Measurements from ENCODE around the gene ZCCHC7. TPM values are rescaled to one million over a fixed set of nuclear protein-coding genes. Genes with fewer than 3 reads are reported as not detected.
"Not testable (repeated sequence)": the region's sequence is repeated elsewhere in the genome, so short reads cannot be mapped to it uniquely, and the experiment has no call there.

ZCCHC7 gene
- total RNA-seq, 2 experiments from 2014 or later, result 20.1 to 20.6 TPM

DNA sequence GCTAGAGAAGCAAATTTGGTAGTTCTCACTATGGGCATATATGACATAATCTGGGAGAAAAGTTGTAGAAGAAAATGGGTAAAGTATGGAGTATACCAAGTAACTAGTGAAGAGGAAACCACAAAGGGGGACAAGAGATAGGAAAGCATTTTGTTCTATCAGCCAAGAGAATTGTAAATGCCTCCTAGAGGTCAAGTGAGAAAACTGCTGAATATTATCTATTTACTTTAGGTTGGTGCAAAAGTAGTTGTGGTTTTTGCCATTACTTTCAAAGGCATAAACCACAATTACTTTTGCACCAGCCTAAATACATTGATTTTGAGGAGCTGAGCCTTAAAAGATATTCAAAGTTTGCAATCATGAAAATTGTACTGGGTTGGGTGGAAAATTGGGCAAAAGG lies 175.4 kb downstream of the ZCCHC7 start:
- Mint-ChIP-seq H3K27me3 (no peaks in the 10 kb centered on the region), H3K4me1 (peaks cover 46% of the 10 kb centered on the region), H3K4me3 (no peak overlapping the region), H3K9me3 (ENCODE audit: low read depth) (no peaks in the 10 kb centered on the region), H3K27ac (no peak overlapping the region), H3K36me3 (peaks cover 10% of the 10 kb centered on the region)
- ATAC-seq, result no peak
- CTCF ChIA-PET, result no interaction called here
- no peak for DNase-seq

DNA sequence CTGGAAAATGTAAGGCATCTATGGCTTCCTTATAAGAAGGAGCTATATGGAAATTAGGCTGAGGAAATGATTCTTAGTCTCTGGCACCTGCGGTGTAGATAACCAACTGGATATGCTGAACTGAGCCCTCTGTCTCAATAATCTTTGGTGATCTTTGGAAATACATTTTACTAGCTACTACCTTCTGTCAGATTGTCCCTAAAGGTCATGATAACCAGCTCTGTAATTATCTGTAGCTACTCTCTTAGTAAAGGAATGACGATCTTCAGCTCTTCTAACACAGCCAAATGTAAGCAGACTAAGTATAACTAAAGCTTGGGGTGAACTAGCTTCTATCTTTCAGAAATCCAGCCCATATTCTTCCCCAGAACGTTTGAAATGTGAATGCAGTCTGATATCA lies 177.2 kb downstream of the ZCCHC7 start:
- CTCF ChIA-PET, result no interaction called here
- peaks cover 11% of the 10 kb centered on the region for H3K36me3 Mint-ChIP-seq
- ATAC-seq, result no peak
- DNase-seq, result no peak
- H3K4me3 Mint-ChIP-seq, result no peak overlapping the region
- peaks cover 57% of the 10 kb centered on the region for H3K4me1 Mint-ChIP-seq
- H3K27ac Mint-ChIP-seq, result no peak overlapping the region
- H3K27me3 Mint-ChIP-seq, result no peaks in the 10 kb centered on the region
- no peaks in the 10 kb centered on the region for H3K9me3 Mint-ChIP-seq (ENCODE audit: low read depth)

DNA sequence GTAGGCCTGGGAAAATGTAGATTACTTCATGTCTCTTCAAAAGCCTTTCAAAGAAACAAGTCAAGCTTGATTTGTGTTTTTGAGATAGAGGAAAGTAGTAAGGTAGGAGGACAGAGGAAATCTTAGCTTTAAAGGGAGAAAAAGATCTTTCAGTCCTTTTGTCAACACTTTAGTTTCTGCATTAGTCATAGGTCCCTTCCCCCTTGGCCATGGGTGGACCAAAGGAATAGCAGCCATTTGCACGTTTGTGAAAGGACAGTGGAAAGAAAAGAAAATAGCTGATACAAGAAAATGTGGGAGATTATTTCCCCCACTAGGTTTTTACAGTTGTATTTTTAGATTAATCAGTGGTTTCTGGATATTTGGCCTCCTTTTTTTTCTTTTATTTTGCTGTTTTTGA lies 180.2 kb downstream of the ZCCHC7 start:
- H3K4me3 Mint-ChIP-seq, result no peak overlapping the region
- no peaks in the 10 kb centered on the region for H3K27me3 Mint-ChIP-seq
- peaks cover 57% of the 10 kb centered on the region for H3K4me1 Mint-ChIP-seq
- ATAC-seq, result no peak
- peak overlapping the region; percentile 86 for H3K27ac Mint-ChIP-seq
- CTCF ChIA-PET, result interaction anchor here (0.9 to 2.5 kb wide), 3 partner anchors 181 to 225 kb away, joined by 3 to 6 read pairs (median 3); partner anchors contain the start of gene ZCCHC7
- no peaks in the 10 kb centered on the region for H3K9me3 Mint-ChIP-seq (ENCODE audit: low read depth)
- no peak for DNase-seq
- H3K36me3 Mint-ChIP-seq, result peaks cover 22% of the 10 kb centered on the region

DNA sequence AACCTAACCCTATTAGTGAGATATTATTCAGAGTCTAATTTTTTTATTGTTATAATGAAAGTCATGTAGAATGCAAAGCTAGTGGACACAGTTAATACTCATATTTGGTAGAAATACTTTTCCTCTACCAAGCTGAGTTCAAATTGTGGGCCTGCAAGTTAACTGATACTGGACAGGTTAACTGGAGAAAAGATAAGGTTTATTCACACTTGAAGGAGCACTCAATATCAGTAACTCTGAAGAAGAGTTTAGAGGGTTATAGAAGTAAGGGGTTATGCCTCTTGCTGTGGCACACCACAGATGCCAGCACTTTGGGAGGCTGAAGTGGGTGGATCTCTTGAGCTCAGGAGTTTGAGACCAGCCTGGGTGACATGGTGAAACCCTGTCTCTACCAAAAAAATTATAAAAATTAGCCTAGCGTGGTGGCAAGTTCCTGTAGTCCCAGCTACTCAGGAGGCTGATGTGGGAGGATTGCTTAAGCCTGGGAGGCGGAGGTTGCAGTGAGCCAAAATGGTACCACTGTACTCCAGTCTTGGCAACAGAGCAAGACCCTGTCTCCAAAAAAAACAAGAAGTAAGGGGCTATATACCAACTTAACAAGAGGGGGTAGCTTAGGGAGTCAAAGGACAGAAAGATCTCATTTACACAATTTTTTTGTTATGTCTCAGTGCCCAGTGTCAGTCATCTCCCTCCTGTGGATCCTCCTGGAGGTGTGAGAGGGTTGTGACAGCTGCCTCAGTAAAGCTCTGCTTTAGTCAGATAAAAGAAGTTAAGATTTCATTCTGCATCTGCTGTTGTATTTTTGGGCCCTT lies 180.9 kb downstream of the ZCCHC7 start:
- ATAC-seq (peak; percentile 34), DNase-seq (peak; percentile 51)
- Mint-ChIP-seq H3K9me3 (ENCODE audit: low read depth) (no peaks in the 10 kb centered on the region), H3K4me3 (peak overlapping the region; percentile 38), H3K4me1 (peaks cover 53% of the 10 kb centered on the region), H3K36me3 (peaks cover 22% of the 10 kb centered on the region), H3K27ac (peak overlapping the region; percentile 86), H3K27me3 (no peaks in the 10 kb centered on the region)
- CTCF ChIA-PET, result interaction anchor here (0.7 to 2.5 kb wide), 7 partner anchors 8 to 225 kb away, joined by 3 to 6 read pairs (median 3); partner anchors contain the start of gene ZCCHC7

DNA sequence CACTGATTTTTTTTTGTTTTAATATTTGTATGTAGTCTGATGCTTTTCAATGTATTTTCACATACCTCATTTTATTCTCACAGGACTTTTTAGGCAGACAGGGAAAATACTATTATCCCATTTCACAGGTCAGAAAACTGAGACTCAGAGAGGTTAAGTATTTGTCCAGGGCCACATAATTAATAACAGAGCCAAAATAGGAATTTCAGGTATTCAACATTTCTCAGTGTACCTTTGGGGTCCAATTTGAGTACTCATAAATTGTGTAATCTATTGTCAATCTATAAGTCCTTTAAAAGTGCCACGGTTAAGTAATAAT lies 181.4 kb downstream of the ZCCHC7 start:
- ATAC-seq (no peak), DNase-seq (no peak)
- CTCF ChIA-PET, result interaction anchor here (0.7 to 2.5 kb wide), 6 partner anchors 8 to 226 kb away, joined by 3 to 6 read pairs (median 4); partner anchors contain the start of gene ZCCHC7
- Mint-ChIP-seq H3K27me3 (no peaks in the 10 kb centered on the region), H3K4me1 (peaks cover 50% of the 10 kb centered on the region), H3K36me3 (peaks cover 22% of the 10 kb centered on the region), H3K4me3 (peak overlapping the region; percentile 38), H3K9me3 (ENCODE audit: low read depth) (no peaks in the 10 kb centered on the region), H3K27ac (peak overlapping the region; percentile 86)

DNA sequence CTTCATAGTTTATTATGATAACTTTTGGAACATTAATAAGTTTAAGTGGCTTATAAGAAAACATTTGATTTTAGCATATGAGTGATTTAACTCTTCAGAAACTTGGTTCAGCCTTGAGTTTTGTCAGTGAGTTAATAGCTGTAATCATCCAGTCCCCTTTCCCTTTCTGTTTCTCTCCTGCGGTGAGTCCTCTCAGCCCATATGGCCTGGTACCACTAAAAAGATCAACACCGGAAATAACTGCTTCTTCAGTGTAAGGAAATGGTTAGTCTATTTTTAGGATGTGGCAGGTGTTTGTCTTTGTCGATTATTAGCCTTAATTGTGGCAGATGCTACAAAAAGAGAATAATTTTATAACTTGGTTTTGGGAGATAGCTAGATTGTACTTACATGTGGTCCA lies 181.9 kb downstream of the ZCCHC7 start:
- Mint-ChIP-seq H3K36me3 (peaks cover 22% of the 10 kb centered on the region), H3K4me3 (peak overlapping the region; percentile 38), H3K9me3 (ENCODE audit: low read depth) (no peaks in the 10 kb centered on the region), H3K27me3 (no peaks in the 10 kb centered on the region), H3K4me1 (peaks cover 50% of the 10 kb centered on the region), H3K27ac (peak overlapping the region; percentile 86)
- DNase-seq, result peak; percentile 80
- CTCF ChIA-PET, result interaction anchor here (1.0 to 2.0 kb wide), 5 partner anchors 27 to 306 kb away, joined by 3 to 5 read pairs (median 3); no protein-coding TSS in a partner anchor
- peak; percentile 96 for ATAC-seq

DNA sequence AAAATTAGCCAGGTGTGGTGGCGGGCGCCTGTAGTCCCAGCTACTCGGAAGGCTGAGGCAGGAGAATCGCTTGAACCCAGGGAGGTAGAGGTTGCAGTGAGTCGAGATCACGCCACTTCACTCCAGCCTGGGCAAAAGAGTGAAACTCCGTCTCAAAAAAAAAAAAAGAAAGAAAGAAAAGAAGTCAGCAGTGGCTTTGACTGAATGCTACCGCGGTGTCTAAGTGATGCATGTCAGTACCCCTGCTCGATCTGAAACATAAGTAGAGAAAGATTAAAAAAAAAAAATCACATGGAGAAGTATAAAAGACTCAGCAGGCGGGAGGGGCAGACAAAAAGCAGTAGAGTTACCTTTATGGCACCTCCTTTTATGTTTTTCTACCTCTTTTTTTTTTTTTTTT lies 182.9 kb downstream of the ZCCHC7 start:
- not testable (repeated sequence) for H3K9me3 Mint-ChIP-seq (ENCODE audit: low read depth); DNase-seq; H3K27ac Mint-ChIP-seq; ATAC-seq; H3K27me3 Mint-ChIP-seq; H3K4me3 Mint-ChIP-seq
- CTCF ChIA-PET, result interaction anchor here (0.9 to 2.0 kb wide), 5 partner anchors 28 to 307 kb away, joined by 3 to 5 read pairs (median 3); no protein-coding TSS in a partner anchor
- Mint-ChIP-seq H3K4me1 (peaks cover 50% of the 10 kb centered on the region), H3K36me3 (peaks cover 22% of the 10 kb centered on the region)

DNA sequence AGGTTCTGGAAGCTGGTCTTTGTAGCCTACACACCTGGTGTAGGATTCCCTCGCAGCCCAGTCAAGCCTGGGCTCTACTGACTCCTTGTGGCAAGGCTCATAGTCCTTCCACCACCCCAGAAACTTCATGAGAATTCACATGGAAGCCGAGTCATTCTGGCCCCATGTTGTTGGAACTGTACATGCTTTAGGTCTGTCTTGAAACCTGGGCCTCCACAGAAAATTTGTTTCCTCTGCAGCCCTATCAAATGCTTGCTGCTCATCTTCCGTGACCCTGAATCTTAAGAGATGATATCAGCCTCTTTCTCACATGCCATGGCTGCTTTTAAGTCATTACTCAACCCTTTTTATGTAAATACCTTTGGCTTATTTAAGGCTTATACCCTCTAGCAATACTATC lies 188.8 kb downstream of the ZCCHC7 start:
- CTCF ChIA-PET, result interaction anchor here (0.6 to 0.7 kb wide), 3 partner anchors 162 to 189 kb away, joined by 3 read pairs; partner anchors contain the start of gene ZCCHC7
- peaks cover 5% of the 10 kb centered on the region for H3K4me1 Mint-ChIP-seq
- H3K27ac Mint-ChIP-seq, result no peak overlapping the region
- H3K36me3 Mint-ChIP-seq, result peaks cover 11% of the 10 kb centered on the region
- peak; percentile 20 for ATAC-seq
- no peak for DNase-seq
- H3K9me3 Mint-ChIP-seq (ENCODE audit: low read depth), result no peaks in the 10 kb centered on the region
- no peak overlapping the region for H3K4me3 Mint-ChIP-seq
- H3K27me3 Mint-ChIP-seq, result no peaks in the 10 kb centered on the region

DNA sequence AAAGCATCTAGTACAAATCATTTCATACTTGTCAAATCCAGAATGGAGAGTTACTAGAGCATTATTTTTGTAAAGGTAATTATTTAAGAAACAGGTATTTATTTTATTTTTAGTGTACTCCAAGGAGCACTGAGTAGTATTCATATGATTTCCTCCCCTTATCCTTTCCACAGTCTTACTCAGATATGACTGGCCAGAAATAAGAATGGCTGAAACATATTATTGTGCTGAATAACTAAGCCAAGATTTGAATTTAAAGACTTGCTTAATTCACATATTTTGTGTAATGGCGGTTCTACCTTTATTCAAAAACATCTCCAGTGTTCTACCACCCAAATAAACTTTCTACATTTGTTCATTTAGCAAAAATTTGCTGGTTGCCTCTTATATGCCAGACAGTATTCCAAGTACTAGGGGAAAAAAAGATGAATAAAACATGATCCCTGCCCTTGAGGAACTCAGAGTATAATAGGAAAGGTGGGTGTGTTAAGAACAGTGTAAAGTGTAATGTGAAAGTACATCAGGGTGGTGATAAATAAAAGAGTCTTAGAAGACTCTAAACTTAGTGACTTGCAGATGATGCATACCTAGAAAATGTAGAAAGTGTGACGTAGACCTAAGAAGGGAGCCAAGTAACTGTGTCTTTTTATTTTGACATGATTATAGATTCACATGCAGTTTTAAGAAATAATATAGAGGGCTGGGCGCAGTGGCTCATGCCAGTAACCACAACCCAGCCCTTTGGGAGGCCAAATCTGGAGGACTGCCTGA lies 191.7 kb downstream of the ZCCHC7 start:
- Mint-ChIP-seq H3K4me1 (no peaks in the 10 kb centered on the region), H3K27ac (no peak overlapping the region), H3K36me3 (peaks cover 8% of the 10 kb centered on the region), H3K9me3 (ENCODE audit: low read depth) (no peaks in the 10 kb centered on the region), H3K4me3 (no peak overlapping the region), H3K27me3 (no peaks in the 10 kb centered on the region)
- DNase-seq (no peak), ATAC-seq (no peak)
- CTCF ChIA-PET, result interaction anchor here (1.5 kb wide), 1 partner anchor 101 kb away, joined by 3 read pairs; no protein-coding TSS in a partner anchor

DNA sequence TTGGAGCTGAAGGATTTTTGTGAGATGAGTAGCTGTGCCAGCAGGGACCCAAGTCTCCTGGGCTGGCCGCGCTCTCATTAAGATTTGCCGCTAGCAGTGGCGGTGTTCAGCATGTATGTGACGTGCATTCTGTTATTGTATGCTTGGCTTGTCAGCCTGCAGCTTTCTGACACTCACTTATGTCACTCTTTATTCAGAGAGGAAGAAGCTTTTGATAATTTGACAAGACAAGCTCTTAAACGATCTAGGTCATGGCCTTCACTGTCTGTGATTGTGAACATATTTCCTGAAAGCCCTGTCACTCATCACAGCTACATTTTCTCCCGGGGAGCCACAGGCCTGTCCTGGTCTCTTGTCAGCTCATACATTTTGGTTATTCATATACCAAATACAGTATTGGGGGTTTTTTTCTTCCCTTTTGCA lies 203.9 kb downstream of the ZCCHC7 start:
- no peaks in the 10 kb centered on the region for H3K9me3 Mint-ChIP-seq (ENCODE audit: low read depth)
- CTCF ChIA-PET, result interaction anchor here (1.1 kb wide), 1 partner anchor 450 kb away, joined by 3 read pairs; no protein-coding TSS in a partner anchor
- ATAC-seq (no peak), DNase-seq (no peak)
- H3K36me3 Mint-ChIP-seq, result peaks cover 9% of the 10 kb centered on the region
- no peak overlapping the region for H3K4me3 Mint-ChIP-seq
- H3K27me3 Mint-ChIP-seq, result no peaks in the 10 kb centered on the region
- peaks cover 1% of the 10 kb centered on the region for H3K4me1 Mint-ChIP-seq
- H3K27ac Mint-ChIP-seq, result no peak overlapping the region

DNA sequence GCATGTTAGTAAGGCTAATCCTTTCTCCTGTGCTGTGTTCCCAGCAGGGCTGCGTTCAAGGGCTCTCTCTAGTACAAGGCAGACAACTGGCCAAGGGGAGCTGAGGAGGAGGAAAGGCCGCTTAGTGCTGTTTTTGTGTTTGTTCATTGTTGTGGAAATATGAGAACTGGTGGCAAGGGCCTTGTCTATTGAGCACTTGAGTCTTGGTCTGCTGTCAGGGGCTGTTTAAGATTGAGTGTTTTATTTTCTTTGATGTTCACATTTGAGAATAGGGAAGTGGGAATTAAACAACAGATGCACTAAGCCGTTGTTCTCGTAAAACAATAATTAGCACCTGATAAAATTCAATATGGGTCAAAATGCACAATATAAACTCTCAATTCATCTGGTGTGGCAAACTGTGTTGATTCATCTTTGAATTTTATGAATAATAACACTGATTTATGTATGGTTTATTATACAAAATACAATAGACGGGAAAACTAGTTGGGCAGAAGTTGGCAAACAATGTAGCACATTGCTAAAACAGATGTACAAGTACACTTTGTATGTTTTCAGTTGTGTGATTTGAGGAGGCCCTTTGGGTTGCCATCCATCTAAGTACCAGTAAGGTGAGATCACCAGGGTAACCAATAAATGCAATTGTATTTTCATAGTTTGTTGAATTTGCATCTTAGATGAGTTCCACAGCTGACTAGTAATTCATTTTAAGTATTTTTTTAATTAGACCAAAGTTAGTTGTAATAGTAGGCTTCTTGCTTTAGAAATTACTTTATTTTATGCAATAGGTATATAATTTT lies 204.5 kb downstream of the ZCCHC7 start:
- no peak overlapping the region for H3K4me3 Mint-ChIP-seq
- no peak for ATAC-seq

DNA sequence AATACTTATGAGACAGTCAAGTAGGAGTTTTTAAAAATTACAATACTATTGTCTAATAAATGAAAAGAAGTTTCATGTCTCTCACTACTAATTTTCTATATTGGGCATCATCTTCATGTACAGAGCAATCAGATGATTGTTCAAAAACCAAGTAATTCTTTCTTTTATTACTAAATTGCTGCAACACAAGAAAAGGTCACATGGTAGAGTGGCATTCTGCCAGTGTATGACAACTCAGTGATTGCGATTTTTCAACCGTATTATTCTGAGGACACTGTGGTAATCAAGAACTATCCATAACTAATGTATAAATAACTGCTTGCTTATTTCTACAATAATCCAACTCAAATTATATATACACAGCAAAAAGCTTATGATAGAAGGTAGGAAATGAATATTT lies 205.4 kb downstream of the ZCCHC7 start:
- Mint-ChIP-seq H3K27ac (no peak overlapping the region), H3K4me3 (no peak overlapping the region), H3K27me3 (no peaks in the 10 kb centered on the region), H3K9me3 (ENCODE audit: low read depth) (no peaks in the 10 kb centered on the region), H3K4me1 (peaks cover 3% of the 10 kb centered on the region), H3K36me3 (no peaks in the 10 kb centered on the region)
- no peak for ATAC-seq
- DNase-seq, result no peak
- CTCF ChIA-PET, result no interaction called here

More for the DNA sequence above, 204.5 kb downstream of the ZCCHC7 start:
- Mint-ChIP-seq H3K9me3 (ENCODE audit: low read depth) (no peaks in the 10 kb centered on the region), H3K27ac (no peak overlapping the region), H3K4me1 (peaks cover 1% of the 10 kb centered on the region), H3K36me3 (peaks cover 5% of the 10 kb centered on the region), H3K27me3 (no peaks in the 10 kb centered on the region)
- no peak for DNase-seq
- CTCF ChIA-PET, result interaction anchor here (1.1 kb wide), 1 partner anchor 451 kb away, joined by 3 read pairs; no protein-coding TSS in a partner anchor

DNA sequence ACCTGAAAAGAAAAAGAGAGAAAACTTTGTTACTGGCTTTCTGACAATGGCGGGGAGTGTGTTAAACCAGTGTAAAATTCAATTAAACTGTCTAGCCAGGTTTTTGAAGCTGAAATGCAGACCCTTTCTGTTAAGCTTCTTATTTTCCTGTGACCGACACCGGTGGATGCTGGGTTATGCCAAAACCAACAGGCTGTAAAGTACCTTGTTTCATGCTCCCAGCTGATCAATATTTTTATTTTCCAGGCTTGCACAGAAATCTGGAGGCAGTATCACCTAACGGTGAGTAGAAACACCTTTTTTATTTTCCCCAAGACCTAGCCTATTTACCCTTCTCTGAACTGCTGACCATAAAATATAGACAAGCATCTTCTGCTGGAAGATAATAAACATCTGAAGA lies 207.2 kb downstream of the ZCCHC7 start:
- ATAC-seq, result no peak
- DNase-seq, result no peak
- no peaks in the 10 kb centered on the region for H3K9me3 Mint-ChIP-seq (ENCODE audit: low read depth)
- no peaks in the 10 kb centered on the region for H3K36me3 Mint-ChIP-seq
- no peak overlapping the region for H3K27ac Mint-ChIP-seq
- CTCF ChIA-PET, result interaction anchor here (0.6 to 3.1 kb wide), 2 partner anchors 331 to 430 kb away, joined by 3 to 14 read pairs; no protein-coding TSS in a partner anchor
- H3K27me3 Mint-ChIP-seq, result no peaks in the 10 kb centered on the region
- H3K4me3 Mint-ChIP-seq, result no peak overlapping the region
- peaks cover 10% of the 10 kb centered on the region for H3K4me1 Mint-ChIP-seq

Data from activated CD8-positive, alpha-beta memory T cell treated with anti-CD3 and anti-CD28 coated beads, Interleukin-2, amount 10 ng/mL, durations not matched to agents 7 days and 5 days (primary cell).